ENCODE measurements around the gene ECI1.

The ECI1 gene

DNA sequence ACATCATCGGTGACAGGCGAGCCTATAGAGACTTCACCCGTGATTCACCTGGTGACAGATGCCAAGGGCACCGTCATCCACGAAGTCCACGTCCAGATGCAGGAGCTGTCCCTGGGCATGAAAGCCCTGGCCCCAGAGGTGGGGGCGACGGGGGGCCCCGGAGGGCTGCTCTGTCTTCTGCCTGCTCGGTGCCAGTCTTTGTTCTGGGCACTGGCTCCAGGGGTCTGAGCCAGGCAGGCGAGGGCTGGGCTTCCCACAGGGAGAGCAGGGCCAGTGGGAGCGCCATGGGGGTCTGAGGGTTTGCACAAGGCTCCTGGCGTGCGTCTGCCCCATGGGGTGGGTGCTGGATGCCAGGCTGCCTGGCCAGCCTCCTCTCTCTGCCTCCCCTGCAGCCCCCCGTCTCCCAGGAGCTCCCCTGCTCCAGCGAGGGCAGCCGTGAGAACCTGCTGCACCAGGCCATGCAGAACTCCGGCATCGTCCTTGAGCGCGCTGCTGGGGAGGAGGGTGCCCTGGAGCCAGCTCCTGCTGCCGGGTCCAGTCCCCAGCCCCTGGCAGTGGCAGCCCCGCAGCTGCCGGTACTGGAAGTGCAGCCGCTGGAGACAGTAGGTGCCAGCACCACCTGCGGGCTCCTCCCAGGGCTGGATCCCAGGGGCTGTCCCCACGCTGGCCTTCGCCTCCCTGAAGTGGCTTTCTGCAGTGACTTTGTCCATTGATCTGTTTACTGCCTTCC lies 18.2 kb downstream of the ECI1 start:
- no peak for DNase-seq (ENCODE audit: low read depth)

DNA sequence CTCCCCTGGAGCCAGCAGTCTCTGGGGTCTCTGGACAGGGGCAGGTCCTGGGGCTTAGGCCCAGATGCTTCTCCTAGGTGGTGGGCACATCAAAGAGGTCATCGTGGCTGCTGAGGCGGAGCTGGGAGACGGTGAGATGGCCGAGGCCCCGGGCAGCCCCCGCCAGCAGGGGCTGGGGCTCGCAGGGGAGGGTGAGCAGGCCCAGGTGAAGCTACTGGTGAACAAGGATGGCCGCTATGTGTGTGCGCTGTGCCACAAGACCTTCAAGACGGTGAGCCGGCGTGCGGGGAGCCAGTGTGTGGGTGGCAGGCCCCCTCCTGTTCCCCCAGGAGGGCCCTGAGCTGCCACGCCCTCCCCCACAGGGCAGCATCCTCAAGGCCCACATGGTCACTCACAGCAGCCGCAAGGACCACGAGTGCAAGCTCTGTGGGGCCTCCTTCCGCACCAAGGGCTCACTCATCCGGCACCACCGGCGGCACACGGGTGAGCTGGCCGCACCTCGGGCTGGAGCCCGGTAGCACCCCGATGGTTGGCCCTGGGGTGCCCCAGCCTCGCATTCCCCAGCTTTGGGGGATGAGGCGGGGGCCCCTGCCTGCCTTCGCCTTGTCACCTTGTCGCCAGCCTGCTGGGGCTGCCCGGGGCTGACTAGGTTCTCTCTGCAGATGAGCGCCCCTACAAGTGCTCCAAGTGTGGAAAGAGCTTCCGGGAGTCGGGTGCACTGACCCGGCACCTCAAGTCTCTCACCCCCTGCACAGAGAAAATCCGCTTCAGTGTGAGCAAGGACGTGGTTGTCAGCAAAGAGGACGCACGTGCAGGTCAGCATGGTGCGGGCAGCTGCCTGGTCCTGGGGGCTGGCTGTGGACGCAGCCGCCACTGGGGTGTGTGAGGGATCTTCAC lies 19.0 kb downstream of the ECI1 start:
- no peak for DNase-seq (ENCODE audit: low read depth)

DNA sequence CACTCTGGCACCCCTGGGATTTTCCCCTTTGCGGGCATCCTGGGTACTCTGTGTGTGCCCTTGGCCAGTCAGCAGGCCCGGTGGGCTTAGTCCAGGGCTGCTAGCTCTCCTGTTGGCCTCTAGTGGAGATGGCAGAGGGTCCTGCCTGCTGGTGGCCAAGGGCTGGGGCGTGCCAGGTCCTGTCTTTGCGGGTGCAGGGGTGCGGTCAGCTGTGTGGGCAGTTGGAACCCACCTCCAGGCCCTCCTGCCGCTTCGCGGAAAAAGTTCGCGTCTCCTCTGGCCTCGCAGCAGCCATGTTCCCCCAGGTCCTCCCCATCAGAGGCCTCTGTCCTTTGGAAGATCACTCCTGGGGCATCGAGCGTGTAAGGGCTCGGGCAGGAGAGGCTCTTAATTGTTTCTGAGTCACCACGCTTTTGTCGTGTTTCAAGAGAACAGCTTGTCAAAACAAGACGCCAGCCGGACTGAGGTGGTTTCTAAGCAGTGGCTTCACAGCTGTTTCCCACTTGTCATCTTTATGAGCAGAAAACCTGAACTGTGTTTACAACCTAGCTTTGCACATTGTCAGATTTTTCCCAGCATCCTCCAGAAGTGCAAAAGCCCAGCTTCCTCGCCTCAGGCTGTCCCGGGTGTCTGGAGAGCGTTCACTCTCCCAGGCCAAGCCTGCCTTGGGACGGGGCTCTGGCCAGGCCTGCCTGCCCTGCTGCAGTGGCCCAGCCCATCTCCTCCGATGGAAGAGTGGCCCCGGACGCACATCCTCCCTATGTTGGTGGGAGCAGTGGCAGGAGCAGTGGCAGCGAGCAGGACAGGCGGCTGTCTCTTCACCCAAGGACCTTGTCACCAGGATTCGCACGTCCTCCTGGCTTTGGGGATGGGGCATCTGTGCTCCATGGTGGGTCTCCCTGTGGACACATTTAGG lies 20.1 kb downstream of the ECI1 start:
- DNase-seq (ENCODE audit: low read depth), result no peak

DNA sequence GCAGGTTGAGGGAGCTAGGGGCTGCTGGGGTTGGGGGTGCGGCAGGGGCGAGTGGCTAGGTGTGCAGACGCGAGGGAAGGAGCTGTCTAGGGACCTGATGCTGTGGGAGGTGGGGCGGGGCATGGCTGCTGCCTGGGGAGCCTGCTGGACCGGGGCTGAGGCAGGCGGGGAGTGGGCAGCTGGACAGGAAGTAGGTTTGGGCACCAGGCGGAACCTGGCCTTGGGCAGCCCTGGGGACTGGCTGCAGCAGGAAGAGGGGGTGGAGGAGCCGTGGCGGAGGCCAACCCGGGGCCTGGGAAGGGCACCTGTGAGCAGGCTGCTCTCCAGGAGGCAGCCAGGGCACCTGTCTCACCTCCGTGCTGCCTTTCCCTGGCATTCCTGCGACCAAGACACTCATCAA lies 21.0 kb downstream of the ECI1 start:
- no peak for DNase-seq (ENCODE audit: low read depth)

DNA sequence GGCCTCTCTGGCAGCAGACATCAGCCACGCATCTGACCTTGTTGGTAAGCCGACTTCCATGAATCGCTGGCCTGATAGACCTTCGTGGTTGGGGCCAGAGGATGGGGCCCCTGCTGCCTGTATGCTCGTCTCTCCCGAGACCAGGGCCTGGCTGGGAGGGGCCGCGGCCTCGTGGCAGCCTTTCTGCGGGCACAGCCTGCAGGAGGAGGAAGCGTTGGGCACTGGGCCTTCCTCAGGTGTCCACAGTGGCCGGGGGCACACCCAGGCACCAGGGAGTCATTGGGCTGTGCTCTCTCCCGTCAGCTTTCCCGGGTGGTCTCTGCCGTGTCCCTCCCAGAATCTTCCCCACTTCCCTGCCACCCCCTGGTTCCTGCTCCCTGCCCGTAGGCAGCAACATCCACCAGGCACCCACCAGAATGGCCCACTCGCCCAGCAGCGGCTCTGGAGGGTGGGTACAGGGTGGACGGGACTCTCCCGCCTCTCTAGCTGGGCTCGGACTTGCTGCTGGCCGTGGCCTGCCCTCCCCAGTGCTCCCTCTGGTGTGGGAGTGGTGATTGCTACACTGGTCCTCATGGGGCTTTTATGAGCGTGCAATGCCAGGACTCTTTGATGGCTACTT lies 21.6 kb downstream of the ECI1 start:
- DNase-seq (ENCODE audit: low read depth), result no peak

DNA sequence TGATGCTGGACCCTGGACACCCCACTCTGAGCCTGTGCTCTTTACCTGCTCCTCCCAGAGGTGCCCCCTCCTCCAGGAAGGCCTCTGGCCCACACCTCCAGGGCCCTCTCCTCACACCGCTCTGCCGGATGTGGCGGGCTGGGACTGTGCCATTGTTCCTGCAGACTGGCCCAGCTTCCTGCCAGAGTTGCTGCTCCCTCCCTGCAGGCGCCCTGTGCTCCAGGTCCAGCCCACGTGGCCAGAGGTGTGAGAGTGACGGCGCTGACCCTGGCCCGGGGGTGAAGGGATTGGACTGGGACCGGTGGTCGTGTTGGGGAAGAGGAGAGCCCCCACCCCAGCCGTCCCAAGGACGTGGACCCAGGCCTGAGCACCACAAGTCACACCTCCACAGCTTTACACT lies 22.3 kb downstream of the ECI1 start:
- no peak for DNase-seq (ENCODE audit: low read depth)

DNA sequence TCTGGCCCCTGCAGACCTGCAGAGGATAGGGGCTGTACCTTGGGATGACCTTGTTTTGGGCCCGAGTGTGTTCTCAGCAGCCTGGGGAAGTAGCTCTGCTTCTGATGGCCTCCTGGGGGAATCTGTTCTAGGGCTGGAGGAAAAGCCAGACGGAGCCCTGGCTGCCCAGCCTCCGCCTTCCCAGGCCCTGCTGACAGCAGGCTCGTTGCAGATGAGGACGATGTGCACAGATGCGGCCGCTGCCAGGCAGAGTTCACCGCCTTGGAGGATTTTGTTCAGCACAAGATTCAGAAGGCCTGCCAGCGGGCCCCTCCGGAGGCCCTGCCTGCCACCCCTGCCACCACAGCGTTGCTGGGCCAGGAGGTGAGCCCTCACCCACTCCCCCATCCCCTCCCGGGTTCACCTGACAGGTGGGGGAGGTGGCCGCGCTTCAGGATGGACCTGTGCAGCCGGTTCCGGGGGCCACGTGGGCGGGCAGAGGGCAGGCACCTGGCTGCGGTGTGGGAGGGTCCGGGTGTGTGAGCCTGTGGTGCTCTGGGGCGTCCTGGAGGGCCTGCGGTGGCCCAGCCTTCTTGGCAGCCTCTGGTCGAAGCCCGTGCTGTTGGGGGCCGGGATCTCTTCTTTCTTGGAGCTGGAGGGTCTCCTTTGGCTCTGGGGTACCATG lies 23.1 kb downstream of the ECI1 start:
- no peak for DNase-seq (ENCODE audit: low read depth)

DNA sequence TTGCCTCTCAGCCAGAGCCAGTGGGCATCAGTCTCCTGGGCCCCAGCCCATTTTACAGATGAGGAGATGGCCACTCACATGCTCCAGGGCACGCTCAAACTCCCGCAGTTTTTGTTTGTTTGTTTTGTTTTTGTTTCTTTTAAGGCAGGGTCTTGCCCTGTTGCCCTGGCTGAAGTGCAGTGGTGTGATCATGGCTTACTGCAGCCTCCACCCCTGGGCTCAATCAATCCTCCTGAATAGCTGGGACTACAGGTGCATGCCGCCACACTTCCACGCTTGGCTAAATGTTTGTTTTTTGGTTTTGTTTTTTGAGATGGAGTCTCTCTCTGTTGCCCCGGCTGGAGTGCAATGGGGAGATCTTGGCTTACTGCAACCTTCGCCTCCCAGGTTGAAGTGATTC lies 24.5 kb downstream of the ECI1 start:
- DNase-seq (ENCODE audit: low read depth), result no peak

DNA sequence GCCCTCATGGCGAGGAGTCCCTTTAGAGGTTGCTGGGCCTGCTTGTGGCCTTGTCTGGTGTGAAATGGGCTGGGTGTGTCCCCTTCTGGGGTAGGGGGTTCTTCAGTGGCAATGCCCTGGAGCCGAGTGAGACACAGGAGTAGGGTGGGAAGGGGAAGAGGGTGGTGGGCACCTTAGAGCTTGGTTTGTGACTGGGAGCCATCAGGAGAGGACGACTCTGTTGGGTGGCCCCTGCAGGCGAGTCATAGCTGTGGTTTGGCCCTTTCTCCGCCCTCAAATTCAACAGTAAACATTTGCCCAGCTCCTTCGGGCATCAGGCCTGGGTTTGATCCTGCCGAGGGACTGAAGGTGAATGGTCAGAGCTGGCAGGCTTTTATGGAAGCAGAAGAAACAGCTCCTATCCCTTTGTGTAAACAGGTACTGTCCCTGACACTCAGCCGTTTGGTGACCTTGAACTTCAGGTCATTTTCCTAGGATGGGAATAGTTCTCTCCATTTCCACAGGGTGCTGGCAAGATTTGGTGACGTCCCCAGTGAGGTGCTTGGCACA lies 25.1 kb downstream of the ECI1 start:
- no peak for DNase-seq (ENCODE audit: low read depth)

DNA sequence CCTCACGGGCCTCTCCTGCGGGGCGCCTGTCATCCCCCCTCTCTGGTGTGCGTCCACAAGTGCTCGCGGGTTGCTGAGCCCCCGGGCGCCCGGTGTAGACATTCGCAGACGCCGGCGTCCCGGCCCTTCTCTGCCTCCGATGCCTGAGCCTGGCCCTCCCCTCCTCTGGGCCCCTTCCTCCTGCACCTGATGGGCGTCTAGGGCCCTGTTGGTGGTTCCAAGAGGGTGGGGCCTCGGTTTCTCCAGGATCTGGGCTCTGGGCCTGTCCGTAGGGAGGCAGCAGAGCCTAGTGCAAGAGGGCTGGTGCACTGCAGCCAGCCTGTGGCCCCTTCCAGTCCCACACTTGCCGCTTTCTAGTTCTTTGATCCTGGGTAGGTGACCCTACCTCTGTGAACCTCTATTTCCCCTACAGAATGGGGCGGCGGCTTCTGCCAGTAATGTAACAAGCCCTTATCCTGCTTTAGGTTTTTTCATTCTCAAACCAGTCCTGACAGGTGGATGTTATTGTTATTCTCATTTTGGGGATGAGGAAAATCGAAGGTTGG lies 27.4 kb downstream of the ECI1 start:
- DNase-seq (ENCODE audit: low read depth), result peak; percentile 54

DNA sequence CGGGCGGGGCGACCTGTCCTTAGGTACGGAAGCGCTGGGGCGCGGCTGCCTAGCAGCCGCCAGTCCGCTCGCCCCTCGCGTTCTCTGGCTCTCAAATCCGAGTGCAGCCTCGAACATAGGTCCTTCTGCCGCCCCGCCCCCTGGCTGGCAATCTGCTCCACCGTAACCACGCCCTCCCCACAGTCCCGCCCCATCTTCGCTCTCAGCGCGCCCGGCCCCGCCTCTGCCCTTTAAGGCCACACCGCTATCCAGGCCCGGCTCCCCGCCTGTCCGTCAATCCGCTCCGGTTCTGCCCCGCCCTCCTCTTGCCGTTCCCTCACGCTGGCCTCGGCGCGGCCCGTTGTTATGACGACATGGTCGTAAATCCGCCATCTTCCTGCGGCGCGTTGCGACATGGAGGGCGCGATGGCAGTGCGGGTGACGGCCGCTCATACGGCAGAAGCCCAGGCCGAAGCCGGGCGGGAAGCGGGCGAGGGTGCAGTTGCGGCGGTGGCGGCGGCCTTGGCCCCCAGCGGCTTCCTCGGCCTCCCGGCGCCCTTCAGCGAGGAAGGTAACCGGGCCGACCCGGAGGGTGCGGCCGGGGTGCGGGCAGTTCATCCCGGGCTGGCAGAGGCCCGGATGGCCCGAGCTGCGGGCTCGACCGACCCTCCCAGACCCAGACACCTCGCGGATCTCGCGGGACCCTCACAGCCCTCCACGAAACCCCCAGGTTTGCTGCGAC lies 28.0 kb downstream of the ECI1 start, which contains the start of gene E4F1:
Gene E4F1, plus strand, starts transcription at position 371 of the 721 bp plus-strand sequence. Its CDS starts 23 bp downstream, at position 394.
- peak; percentile 100 for DNase-seq (ENCODE audit: low read depth)

DNA sequence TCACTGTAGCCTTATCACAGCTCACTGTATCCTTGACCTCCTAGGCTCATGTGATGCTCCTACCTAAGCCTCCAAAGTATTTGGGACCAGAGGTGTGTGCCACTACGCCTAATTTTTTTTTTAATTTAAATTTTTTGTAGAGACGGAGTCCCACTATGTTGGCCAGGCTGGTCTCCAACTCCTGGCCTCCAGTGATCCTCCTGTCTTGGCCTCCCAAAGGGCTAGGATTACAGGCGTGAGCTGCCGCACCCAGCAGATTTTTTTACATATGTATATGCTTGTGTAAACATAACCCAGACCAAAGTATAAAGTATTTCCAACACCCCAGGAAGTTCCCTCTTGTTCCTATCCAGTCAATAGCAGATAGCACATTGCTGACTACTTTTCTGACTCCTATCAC lies 35.1 kb downstream of the ECI1 start:
- DNase-seq (ENCODE audit: low read depth), result no peak

DNA sequence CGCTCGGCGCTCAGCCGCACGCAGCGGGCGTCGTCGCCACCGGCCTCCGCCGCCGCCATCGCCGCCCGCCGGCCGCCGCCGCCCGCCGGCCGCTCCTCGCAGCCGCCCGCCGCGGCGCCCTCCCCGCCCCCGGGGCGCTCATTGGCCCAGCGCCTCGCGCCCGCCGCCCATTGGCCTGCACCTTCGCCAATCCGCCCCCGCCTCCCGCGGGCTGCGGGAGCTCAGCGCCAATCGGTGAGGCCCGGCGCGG lies 36.7 kb downstream of the ECI1 start, which contains the start of gene PGP:
Gene PGP, minus strand, starts transcription at position 122 of the 250 bp plus-strand sequence. Its CDS starts 63 bp downstream, at position 59.
- DNase-seq (ENCODE audit: low read depth), result no peak

DNA sequence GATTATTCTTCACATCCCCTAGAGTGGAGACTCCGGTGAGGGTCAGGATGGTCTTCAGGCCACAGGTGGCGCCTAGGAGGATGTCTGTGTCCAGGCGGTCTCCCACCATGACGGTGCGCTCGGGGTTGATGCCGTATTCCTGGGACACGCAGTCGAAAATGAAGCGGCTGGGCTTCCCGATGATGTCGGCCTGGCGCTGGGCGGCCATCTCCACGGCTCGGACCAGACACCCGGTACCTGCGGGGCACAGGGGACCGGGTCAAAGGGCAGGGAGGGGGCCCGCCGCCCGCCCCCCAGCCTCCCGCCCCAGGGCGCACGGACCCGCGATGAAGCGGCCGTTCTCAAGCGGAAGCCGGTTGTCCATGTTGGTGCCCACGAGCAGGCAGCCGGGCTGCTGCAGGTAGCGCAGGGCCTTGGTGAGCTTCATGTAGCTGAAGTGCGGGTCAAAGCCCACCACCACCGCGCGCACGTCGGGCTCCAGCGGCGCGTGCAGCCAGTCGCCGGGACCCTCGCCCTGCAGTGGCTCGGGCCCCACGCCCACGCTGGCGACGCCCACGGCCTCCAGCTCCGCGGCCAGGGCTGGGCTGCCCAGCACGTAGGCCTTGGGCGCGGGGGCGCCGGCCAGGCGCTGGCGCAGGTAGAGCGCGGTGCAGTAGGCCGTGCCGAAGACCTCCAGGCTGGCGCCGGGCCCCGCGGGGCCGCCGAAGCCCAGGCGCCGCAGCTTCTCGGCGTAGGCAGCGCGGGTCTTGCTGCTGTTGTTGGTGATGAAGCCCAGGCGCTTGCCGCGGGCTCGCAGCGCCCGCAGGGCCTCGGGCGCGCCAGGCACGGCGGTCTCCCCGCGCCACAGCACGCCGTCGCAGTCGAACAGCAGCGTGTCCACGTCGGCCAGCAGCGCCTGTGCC lies 37.3 kb downstream of the ECI1 start:
- DNase-seq (ENCODE audit: low read depth), result peak; percentile 18

DNA sequence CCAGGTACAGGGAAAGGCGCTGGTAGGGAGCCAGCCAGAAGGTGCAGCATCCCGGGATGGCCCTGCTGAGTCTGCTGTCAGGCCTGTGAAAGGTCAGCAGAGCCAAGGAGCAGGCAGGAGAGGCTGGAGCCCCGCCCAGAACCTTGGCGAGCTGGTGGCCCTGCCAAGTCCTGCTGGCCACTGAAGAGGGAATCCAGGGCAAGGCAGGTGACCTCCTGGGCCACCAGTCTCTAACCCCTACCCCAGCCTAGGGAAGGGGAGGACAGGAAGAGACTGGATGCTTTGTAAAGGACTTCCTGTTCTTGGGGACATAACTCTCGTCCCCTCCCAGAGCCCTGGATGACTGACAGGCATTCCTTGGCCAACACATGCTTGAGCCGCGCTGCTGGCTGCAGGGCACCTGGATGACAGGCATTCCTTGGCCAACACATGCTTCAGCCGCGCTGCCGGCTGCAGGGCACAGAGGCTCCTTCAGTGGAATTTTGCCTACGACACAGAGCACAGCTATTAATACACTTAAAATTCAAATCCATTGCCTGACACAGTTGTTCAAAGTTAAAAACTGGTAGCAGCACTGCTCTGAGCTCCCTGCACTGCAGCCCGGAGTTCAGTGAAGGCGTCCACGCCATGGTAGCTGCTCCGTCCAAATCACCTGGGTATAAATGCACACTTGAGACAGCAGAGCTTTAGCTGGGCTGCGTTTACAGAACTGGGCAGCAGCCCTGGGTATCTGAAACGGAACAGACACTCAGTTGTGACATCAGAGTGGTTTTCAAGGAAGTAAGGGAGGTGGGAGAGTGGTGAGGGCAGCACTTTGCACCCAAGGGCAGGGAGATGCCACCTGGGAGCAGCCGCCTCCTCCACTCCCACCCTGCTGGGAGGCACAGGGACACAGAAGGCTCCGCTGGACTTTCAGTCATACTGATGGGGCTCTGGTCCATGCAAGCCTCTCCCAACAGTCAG lies 38.7 kb downstream of the ECI1 start:
- no peak for DNase-seq (ENCODE audit: low read depth)

DNA sequence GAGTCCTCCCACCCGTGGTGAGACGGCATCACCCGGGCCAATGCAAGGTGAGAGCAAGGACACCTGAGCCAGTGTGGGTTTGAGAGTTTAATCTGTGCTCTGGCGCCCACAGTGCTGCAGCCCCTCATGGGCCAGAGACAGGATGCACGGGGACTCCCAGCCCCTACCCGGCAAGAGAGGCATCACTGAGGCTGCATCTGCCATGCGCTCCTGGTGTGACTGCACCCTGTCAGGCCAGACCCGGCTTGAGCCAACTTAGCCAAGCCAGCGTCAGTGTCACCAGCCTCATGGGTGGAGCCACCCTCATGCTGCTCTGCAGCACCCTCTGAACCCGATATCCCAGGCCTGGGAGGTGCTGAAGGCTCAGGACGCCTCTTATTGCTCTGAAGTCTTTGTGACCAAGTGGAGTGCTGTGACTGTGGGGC lies 39.5 kb downstream of the ECI1 start:
- no peak for DNase-seq (ENCODE audit: low read depth)
